Fibroblast of lung (primary cell): ENCODE results near the gene TFF2. TPM values are rescaled to one million over a fixed set of nuclear protein-coding genes. Genes with fewer than 3 reads are reported as not detected.

Source experiments
- DNase-seq, 2 donors: peaks; one replicate each; pipeline versions ENCODE4 v3.0.0 to v3.0.0-alpha.2; 2010; ENCODE audit warnings: low read depth in 2 of 2
- H2AFZ ChIP-seq: 2 replicates; pipeline ENCODE4 v1.5.1; 2012; ENCODE audit warnings: low read length, control low read depth, inconsistent platforms
- H3K27ac ChIP-seq: 2 replicates; pipeline ENCODE4 v1.5.1; 2011; ENCODE audit warnings: low read length, control low read depth; ENCODE audit not compliant: insufficient read depth
- H3K27me3 ChIP-seq: 2 replicates; pipeline ENCODE4 v1.5.1; 2011; ENCODE audit warnings: mild to moderate bottlenecking, low read length; ENCODE audit not compliant: control insufficient read depth, insufficient read depth
- H3K36me3 ChIP-seq: 2 replicates; pipeline ENCODE4 v1.5.1; 2011; ENCODE audit warnings: low read length; ENCODE audit not compliant: control insufficient read depth, insufficient read depth
- H3K4me1 ChIP-seq: 2 replicates; pipeline ENCODE4 v1.5.1; 2011; ENCODE audit warnings: low read length; ENCODE audit not compliant: control insufficient read depth, insufficient read depth; ENCODE audit errors: extremely low read depth
- H3K4me2 ChIP-seq: 2 replicates; pipeline ENCODE4 v1.5.1; 2011; ENCODE audit warnings: low read length, control low read depth; ENCODE audit not compliant: insufficient read depth; ENCODE audit errors: extremely low read depth
- H3K4me3 ChIP-seq, 4 experiments: fragments of 200-600 bp in 1 of 4; sonication (generic) in 1 of 4; replicated peaks in 1 of 4; 2 replicates each; pipeline ENCODE4 v1.5.1; 2011 to 2016; ENCODE audit warnings: low read length in 4 of 4, low read depth in 3 of 4, mild to moderate bottlenecking in 3 of 4, control low read depth in 2 of 4, inconsistent platforms in 1 of 4, mixed read lengths in 1 of 4; ENCODE audit not compliant: insufficient read depth in 1 of 4; ENCODE audit errors: control extremely low read depth in 1 of 4
- H3K79me2 ChIP-seq: 2 replicates; pipeline ENCODE4 v1.5.1; 2012; ENCODE audit warnings: mild to moderate bottlenecking, low read length, inconsistent platforms; ENCODE audit not compliant: control insufficient read depth, insufficient read depth
- H3K9ac ChIP-seq: 2 replicates; pipeline ENCODE4 v1.5.1; 2011; ENCODE audit warnings: mild to moderate bottlenecking, low read length, control low read depth; ENCODE audit not compliant: insufficient read depth
- H3K9me3 ChIP-seq: 2 replicates; pipeline ENCODE4 v1.5.1; 2012; ENCODE audit warnings: low read depth, low read length; ENCODE audit not compliant: control insufficient read depth, insufficient read depth
- H4K20me1 ChIP-seq: 2 replicates; pipeline ENCODE4 v1.5.1; 2011; ENCODE audit warnings: low read length; ENCODE audit not compliant: control insufficient read depth, insufficient read depth; ENCODE audit errors: extremely low read depth
- EZH2 ChIP-seq: IDR thresholded peaks from 2 replicates; pipeline ENCODE4 v1.5.1; 2012; ENCODE audit warnings: low read length, control low read depth, mild to moderate bottlenecking; ENCODE audit errors: missing control alignments
- polyA plus RNA-seq, 2 donors: library from polyadenylated mRNA; depleted of rRNA in 1 of 2; stranded (reverse) in 1 of 2; unstranded in 1 of 2; fragments of >200 nt; gene quantifications; 2 replicates each; pipeline ENCODE4 v1.2.1, GENCODE V29; 2011 to 2012; ENCODE audit warnings: missing spikeins in 1 of 2
- total RNA-seq: library from RNA; depleted of rRNA; stranded (reverse); fragments of >200 nt; gene quantifications from 2 replicates; pipeline ENCODE4 v1.2.1, GENCODE V29; 2014
- TF ChIP-seq, protein P1 (sequence below), 2 donors: IDR thresholded peaks in 1 of 2; conservative IDR thresholded peaks in 1 of 2; 1 replicate in 1 of 2; 2 replicates in 1 of 2; pipeline ENCODE4 v1.5.1; 2011 to 2012; ENCODE audit warnings: low read length in 2 of 2, control low read depth in 1 of 2, inconsistent platforms in 1 of 2, low read depth in 1 of 2, mild to moderate bottlenecking in 1 of 2

TFF2 gene
- total and polyA plus RNA-seq, 2 donors (not counting 1 experiment from before 2014, with no cell fraction given) = not detected

DNA sequence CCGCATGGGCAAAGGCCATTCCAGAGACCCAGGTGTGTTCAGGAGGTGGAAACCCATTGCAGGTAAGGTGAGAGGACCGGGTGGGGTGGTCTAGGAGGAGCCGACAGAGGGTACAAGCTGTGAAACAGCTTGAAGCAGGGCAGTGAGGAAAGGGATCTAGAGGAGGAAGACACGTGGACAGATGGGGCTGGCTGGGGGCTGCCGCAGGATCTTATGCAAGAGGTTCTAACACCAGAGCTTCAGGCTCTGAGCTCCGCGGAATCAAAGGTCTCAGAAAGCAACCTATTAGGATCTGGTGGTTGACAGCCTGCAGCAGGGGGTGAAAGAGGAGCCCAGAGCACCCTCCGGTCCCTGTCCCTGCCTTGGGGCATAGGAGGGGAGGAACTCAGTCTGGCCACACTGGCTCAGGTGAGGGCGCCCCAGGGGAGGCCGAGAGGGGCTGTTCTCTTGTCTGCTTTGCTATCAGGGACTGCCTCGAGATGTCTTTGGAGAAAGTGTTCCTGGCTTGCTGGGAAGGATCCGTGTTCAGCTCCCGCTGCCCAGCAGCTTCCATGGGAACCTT is 13.6 kb upstream of the TFF2 start:
- Histone ChIP-seq H3K4me3 (no peak overlapping the region), H3K27me3 (no peaks in the 10 kb centered on the region), H4K20me1 (no peaks in the 10 kb centered on the region), H3K4me2 (no peak overlapping the region), H2AFZ (no peak overlapping the region), H3K27ac (no peak overlapping the region), H3K36me3 (no peaks in the 10 kb centered on the region), H3K4me1 (no peaks in the 10 kb centered on the region), H3K9me3 (no peaks in the 10 kb centered on the region), H3K79me2 (no peaks in the 10 kb centered on the region), H3K9ac (no peak overlapping the region)
- no peak for DNase-seq
- TF ChIP-seq, protein P1, sequence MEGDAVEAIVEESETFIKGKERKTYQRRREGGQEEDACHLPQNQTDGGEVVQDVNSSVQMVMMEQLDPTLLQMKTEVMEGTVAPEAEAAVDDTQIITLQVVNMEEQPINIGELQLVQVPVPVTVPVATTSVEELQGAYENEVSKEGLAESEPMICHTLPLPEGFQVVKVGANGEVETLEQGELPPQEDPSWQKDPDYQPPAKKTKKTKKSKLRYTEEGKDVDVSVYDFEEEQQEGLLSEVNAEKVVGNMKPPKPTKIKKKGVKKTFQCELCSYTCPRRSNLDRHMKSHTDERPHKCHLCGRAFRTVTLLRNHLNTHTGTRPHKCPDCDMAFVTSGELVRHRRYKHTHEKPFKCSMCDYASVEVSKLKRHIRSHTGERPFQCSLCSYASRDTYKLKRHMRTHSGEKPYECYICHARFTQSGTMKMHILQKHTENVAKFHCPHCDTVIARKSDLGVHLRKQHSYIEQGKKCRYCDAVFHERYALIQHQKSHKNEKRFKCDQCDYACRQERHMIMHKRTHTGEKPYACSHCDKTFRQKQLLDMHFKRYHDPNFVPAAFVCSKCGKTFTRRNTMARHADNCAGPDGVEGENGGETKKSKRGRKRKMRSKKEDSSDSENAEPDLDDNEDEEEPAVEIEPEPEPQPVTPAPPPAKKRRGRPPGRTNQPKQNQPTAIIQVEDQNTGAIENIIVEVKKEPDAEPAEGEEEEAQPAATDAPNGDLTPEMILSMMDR (conservative IDR thresholded peaks at IDR 0.05 in 1 of 2, IDR thresholded peaks at IDR 0.05 in 1 of 2; ENCODE audit: low read depth in 1 of 2, low read length in 2 of 2) = no peak
- TF ChIP-seq EZH2 = no peak

DNA sequence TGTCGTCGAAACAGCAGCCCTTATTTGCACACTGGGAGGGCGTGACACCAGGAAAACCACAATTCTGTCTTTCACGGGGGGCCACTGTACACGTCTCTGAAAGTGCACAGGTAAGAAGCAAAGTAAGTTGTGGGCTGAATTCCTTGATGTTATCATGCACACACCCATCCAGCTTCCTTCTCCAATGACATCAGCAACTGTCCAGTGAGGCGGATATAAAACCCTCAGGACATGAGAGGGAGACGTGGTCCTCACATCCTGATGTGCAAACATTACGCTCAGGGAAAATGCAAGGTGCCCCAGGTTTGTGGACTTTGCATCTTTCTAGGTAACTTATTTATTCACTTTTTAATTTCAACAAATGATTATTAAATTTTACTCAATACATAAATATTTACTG is 12.5 kb upstream of the TFF2 start:
- Histone ChIP-seq H3K27me3 (no peaks in the 10 kb centered on the region), H3K9ac (no peak overlapping the region), H3K4me3 (no peak overlapping the region), H3K9me3 (no peaks in the 10 kb centered on the region), H4K20me1 (no peaks in the 10 kb centered on the region), H3K4me1 (no peaks in the 10 kb centered on the region), H3K79me2 (no peaks in the 10 kb centered on the region), H3K27ac (no peak overlapping the region), H3K4me2 (no peak overlapping the region), H2AFZ (no peak overlapping the region), H3K36me3 (no peaks in the 10 kb centered on the region)
- DNase-seq = no peak
- TF ChIP-seq, protein P1 (conservative IDR thresholded peaks at IDR 0.05 in 1 of 2, IDR thresholded peaks at IDR 0.05 in 1 of 2; ENCODE audit: low read depth in 1 of 2, low read length in 2 of 2) = no peak
- no peak for TF ChIP-seq EZH2

DNA sequence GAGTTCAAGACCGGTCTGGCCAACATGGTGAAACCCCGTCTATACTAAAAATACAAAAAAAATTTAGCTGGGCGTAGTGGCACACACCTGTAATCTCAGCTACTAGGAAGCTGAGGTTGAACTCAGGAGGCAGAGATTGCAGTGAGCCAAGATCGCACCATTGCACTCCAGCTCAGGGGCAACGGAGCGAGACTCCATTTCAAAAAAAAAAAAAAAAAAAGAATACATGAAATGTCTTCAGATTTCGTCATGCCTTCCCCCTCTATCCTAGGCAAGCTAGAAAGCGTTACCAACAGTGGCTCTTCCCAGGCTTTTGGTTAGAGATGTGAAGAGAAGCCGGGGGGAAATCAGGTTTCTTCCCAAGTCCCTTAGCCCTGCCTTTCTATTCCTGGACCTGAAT is 11.9 kb upstream of the TFF2 start:
- Histone ChIP-seq H3K4me2 (no peak overlapping the region), H3K27ac (no peak overlapping the region), H3K4me1 (no peaks in the 10 kb centered on the region), H3K9ac (no peak overlapping the region), H2AFZ (no peak overlapping the region), H3K27me3 (no peaks in the 10 kb centered on the region), H4K20me1 (no peaks in the 10 kb centered on the region), H3K9me3 (no peaks in the 10 kb centered on the region), H3K36me3 (no peaks in the 10 kb centered on the region), H3K4me3 (no peak overlapping the region), H3K79me2 (no peaks in the 10 kb centered on the region)
- TF ChIP-seq EZH2 = no peak
- TF ChIP-seq, protein P1 (conservative IDR thresholded peaks at IDR 0.05 in 1 of 2, IDR thresholded peaks at IDR 0.05 in 1 of 2; ENCODE audit: low read depth in 1 of 2, low read length in 2 of 2) = no peak
- no peak for DNase-seq
